ENCODE data around the gene GRID2. TPM values are rescaled to one million over a fixed set of nuclear protein-coding genes. Genes with fewer than 3 reads are reported as not detected.

GRID2 gene
- total and polyA plus RNA-seq, 9 of the 15 experiments (the other 6 are each of a cell fraction or from before 2014, with no cell fraction given) = 0.04 TPM; not detected in 7

GRCh38 chr4:93261207-93261606 is 957.4 kb downstream of the GRID2 start:
- intact Hi-C loops (cut with micrococcal nuclease) = no loop called here
- Histone ChIP-seq H3K27me3 (ENCODE audit: control insufficient read depth in 2 of 2, insufficient read depth in 2 of 2, low read length in 2 of 2) (no peaks in the 10 kb centered on the region), H3K4me2 (ENCODE audit: insufficient read depth, low read length) (no peak overlapping the region), H2AFZ (ENCODE audit: low read depth, low read length) (no peak overlapping the region), H3K9me1 (ENCODE audit: control insufficient read depth, insufficient read depth, low read length) (no peaks in the 10 kb centered on the region), H3K79me2 (ENCODE audit: control insufficient read depth, insufficient read depth, low read length) (no peaks in the 10 kb centered on the region), H3K9ac (ENCODE audit: insufficient read depth in 1 of 2, low read depth in 2 of 2, low read length in 2 of 2) (no peak overlapping the region), H3K27ac (ENCODE audit: extremely low read depth, low read depth, low read length) (no peak overlapping the region), H3K4me1 (replicated peaks in 1 of 2; ENCODE audit: control insufficient read depth in 2 of 2, insufficient read depth in 2 of 2, low read length in 2 of 2) (no peaks in the 10 kb centered on the region), H3K9me3 (replicated peaks; ENCODE audit: control insufficient read depth, insufficient read depth, low read depth, low read length) (peaks cover 2% of the 10 kb centered on the region; the same call in 1 of the 2 replicates), H3K36me3 (ENCODE audit: control insufficient read depth, insufficient read depth, low read length) (no peaks in the 10 kb centered on the region), H3K4me3 (no peak overlapping the region), H4K20me1 (replicated peaks; ENCODE audit: control insufficient read depth, insufficient read depth, low read length) (no peaks in the 10 kb centered on the region)
- ChIA-PET POLR2A (no interaction called here), CTCF (ENCODE audit: low intra/inter-chr PET ratio) (no interaction called here)
- no TSS peak for BruUV-seq (replicated peaks)
- ATAC-seq (no peak), DNase-seq (ENCODE audit: extremely low read depth in 1 of 4, low spot score in 3 of 4) (no peak), FAIRE-seq (no peak)
- TF ChIP-seq NFRKB (IDR thresholded peaks at IDR 0.05; ENCODE audit: low read depth) (no peak), ETV1 (tag; conservative IDR thresholded peaks at IDR 0.05; ENCODE audit: low read depth) (no peak), SP2 (IDR thresholded peaks at IDR 0.05; ENCODE audit: extremely low read depth, low read depth, low read length, poor library complexity, severe bottlenecking) (no peak), RBM14 (IDR thresholded peaks at IDR 0.05; ENCODE audit: borderline replicate concordance, insufficient read depth, low read depth, low read length) (no peak)
- 0% methylated on average over 3 of the region's 3 CpGs for WGBS (ENCODE audit: insufficient coverage, low coverage, missing lambda C conversion rate)
- in situ Hi-C loops (cut with MboI) = no loop called here

- FAIRE-seq = no peak
- Histone ChIP-seq H4K20me1 (replicated peaks; ENCODE audit: control insufficient read depth, insufficient read depth, low read length) (no peaks in the 10 kb centered on the region), H3K9me3 (replicated peaks; ENCODE audit: control insufficient read depth, insufficient read depth, low read depth, low read length) (peaks cover 2% of the 10 kb centered on the region; the same call in 1 of the 2 replicates), H3K36me3 (ENCODE audit: control insufficient read depth, insufficient read depth, low read length) (no peaks in the 10 kb centered on the region), H3K4me2 (ENCODE audit: insufficient read depth, low read length) (no peak overlapping the region), H3K9me1 (ENCODE audit: control insufficient read depth, insufficient read depth, low read length) (no peaks in the 10 kb centered on the region), H3K79me2 (ENCODE audit: control insufficient read depth, insufficient read depth, low read length) (no peaks in the 10 kb centered on the region), H3K9ac (ENCODE audit: insufficient read depth in 1 of 2, low read depth in 2 of 2, low read length in 2 of 2) (no peak overlapping the region), H3K4me3 (no peak overlapping the region), H2AFZ (ENCODE audit: low read depth, low read length) (no peak overlapping the region), H3K4me1 (replicated peaks in 1 of 2; ENCODE audit: control insufficient read depth in 2 of 2, insufficient read depth in 2 of 2, low read length in 2 of 2) (no peaks in the 10 kb centered on the region), H3K27ac (ENCODE audit: extremely low read depth, low read depth, low read length) (no peak overlapping the region), H3K27me3 (ENCODE audit: control insufficient read depth in 2 of 2, insufficient read depth in 2 of 2, low read length in 2 of 2) (no peaks in the 10 kb centered on the region)
- ChIA-PET CTCF (ENCODE audit: low intra/inter-chr PET ratio) (no interaction called here), POLR2A (no interaction called here)
- in situ Hi-C loops (cut with MboI) (no loop called here), intact Hi-C loops (cut with micrococcal nuclease) (no loop called here)
- BruUV-seq (replicated peaks) = no TSS peak
- 0% methylated on average over 1 of the region's 1 CpG for WGBS (ENCODE audit: insufficient coverage, low coverage, missing lambda C conversion rate)
- no peak for DNase-seq (ENCODE audit: extremely low read depth in 1 of 4, low spot score in 3 of 4)
- TF ChIP-seq SRSF1 (IDR thresholded peaks at IDR 0.05; ENCODE audit: low read depth, low read length) = no peak
- TF ChIP-seq NFIC (IDR thresholded peaks at IDR 0.05) = no peak
- ATAC-seq = no peak
These were observed 959.4 kb downstream of the GRID2 start for GRCh38 chr4:93263166-93263565.
